ENCODE results near the gene ALK. TPM values are rescaled to one million over a fixed set of nuclear protein-coding genes. Genes with fewer than 3 reads are reported as not detected.

The ALK gene
- total RNA-seq, 1 experiment from 2014 or later: not detected

GRCh38 chr2:29796446-29796845 is 124.9 kb downstream of the ALK start:
- no peak overlapping the region for H2BK20ac ChIP-seq (ENCODE audit: low read depth, low read length, poor library complexity, severe bottlenecking)
- no peak overlapping the region for H3K9ac ChIP-seq (ENCODE audit: extremely low read depth, insufficient read length, low read length)
- H3K4me2 ChIP-seq (ENCODE audit: insufficient read depth, insufficient read length, low read length): no peak overlapping the region
- TF ChIP-seq, protein P1, sequence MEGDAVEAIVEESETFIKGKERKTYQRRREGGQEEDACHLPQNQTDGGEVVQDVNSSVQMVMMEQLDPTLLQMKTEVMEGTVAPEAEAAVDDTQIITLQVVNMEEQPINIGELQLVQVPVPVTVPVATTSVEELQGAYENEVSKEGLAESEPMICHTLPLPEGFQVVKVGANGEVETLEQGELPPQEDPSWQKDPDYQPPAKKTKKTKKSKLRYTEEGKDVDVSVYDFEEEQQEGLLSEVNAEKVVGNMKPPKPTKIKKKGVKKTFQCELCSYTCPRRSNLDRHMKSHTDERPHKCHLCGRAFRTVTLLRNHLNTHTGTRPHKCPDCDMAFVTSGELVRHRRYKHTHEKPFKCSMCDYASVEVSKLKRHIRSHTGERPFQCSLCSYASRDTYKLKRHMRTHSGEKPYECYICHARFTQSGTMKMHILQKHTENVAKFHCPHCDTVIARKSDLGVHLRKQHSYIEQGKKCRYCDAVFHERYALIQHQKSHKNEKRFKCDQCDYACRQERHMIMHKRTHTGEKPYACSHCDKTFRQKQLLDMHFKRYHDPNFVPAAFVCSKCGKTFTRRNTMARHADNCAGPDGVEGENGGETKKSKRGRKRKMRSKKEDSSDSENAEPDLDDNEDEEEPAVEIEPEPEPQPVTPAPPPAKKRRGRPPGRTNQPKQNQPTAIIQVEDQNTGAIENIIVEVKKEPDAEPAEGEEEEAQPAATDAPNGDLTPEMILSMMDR (conservative IDR thresholded peaks at IDR 0.05): no peak
- H3K9me3 Mint-ChIP-seq: no peaks in the 10 kb centered on the region
- no peak overlapping the region for H4K91ac ChIP-seq (ENCODE audit: insufficient read length, low read depth, low read length)
- H3K27ac ChIP-seq (ENCODE audit: insufficient read length, low read depth, low read length): no peak overlapping the region
- H3K36me3 Mint-ChIP-seq (ENCODE audit: insufficient read depth in 1 of 3, low read depth in 3 of 3): no peaks in the 10 kb centered on the region
- peaks cover 6 to 15% of the 10 kb centered on the region in 2 experiments for H3K4me1 Mint-ChIP-seq
- no peaks in the 10 kb centered on the region for H3K4me1 ChIP-seq (ENCODE audit: insufficient read depth, low read length)
- H4K5ac ChIP-seq (ENCODE audit: insufficient read length, low read depth, low read length): no peak overlapping the region
- H3K4ac ChIP-seq (ENCODE audit: low read depth, low read length): no peak overlapping the region
- H3K9me3 ChIP-seq (ENCODE audit: control insufficient read depth, low read depth, low read length): no peaks in the 10 kb centered on the region
- H2BK120ac ChIP-seq (ENCODE audit: low read depth, low read length, poor library complexity, severe bottlenecking): no peak overlapping the region
- no peak overlapping the region for H2BK15ac ChIP-seq (ENCODE audit: low read depth, low read length)
- no peak overlapping the region for H2AK5ac ChIP-seq (ENCODE audit: insufficient read length, low read length)
- H3K79me1 ChIP-seq (ENCODE audit: insufficient read depth, low read depth, low read length, poor library complexity, severe bottlenecking): no peaks in the 10 kb centered on the region
- no peak overlapping the region for H3K23ac ChIP-seq (ENCODE audit: insufficient read length, low read depth, low read length)
- H4K20me1 ChIP-seq (ENCODE audit: control insufficient read depth, insufficient read depth, insufficient read length): no peaks in the 10 kb centered on the region
- no peaks in the 10 kb centered on the region for H3K79me2 ChIP-seq (ENCODE audit: insufficient read depth, low read length)
- WGBS (ENCODE audit: extremely low coverage, insufficient read length, low lambda C conversion rate): no CpG with 5 or more reads among the region's 4 CpGs
- no peak overlapping the region for H3T11ph ChIP-seq (ENCODE audit: low read length)
- H4K8ac ChIP-seq (replicated peaks; ENCODE audit: insufficient read length, low read depth, low read length): no peak overlapping the region
- H2BK5ac ChIP-seq (ENCODE audit: insufficient read length, low read length): no peak overlapping the region
- H3K18ac ChIP-seq (ENCODE audit: insufficient read length, low read depth, low read length): no peak overlapping the region
- DNase-seq: no peak
- H3K27me3 ChIP-seq (ENCODE audit: insufficient read depth, low read length): no peaks in the 10 kb centered on the region
- no peak overlapping the region for H3K56ac ChIP-seq (ENCODE audit: insufficient read length, low read depth, low read length)
- no peak overlapping the region for H3K27ac Mint-ChIP-seq
- H3K27me3 Mint-ChIP-seq (ENCODE audit: low read depth): peaks cover 5% of the 10 kb centered on the region
- H2BK12ac ChIP-seq (ENCODE audit: insufficient read length, low read depth, low read length): no peak overlapping the region
- H2AFZ ChIP-seq (ENCODE audit: low read length): no peak overlapping the region
- no peaks in the 10 kb centered on the region for H3K23me2 ChIP-seq (ENCODE audit: insufficient read length, low read depth, low read length, poor library complexity, severe bottlenecking)
- no peak overlapping the region for H3K4me3 Mint-ChIP-seq
- no peak overlapping the region for H3K14ac ChIP-seq (ENCODE audit: insufficient read depth, low read length)
